NB4 (cell line): Measurements from ENCODE around the gene MALRD1.

Experiments
- CTCF ChIP-seq: IDR thresholded peaks from one replicate; pipeline ENCODE4 v1.5.1; 2012; ENCODE audit warnings: low read depth, low read length
- MAX ChIP-seq: IDR thresholded peaks from 2 replicates; pipeline ENCODE4 v1.6.1; 2011; ENCODE audit warnings: low read depth, low read length
- MYC ChIP-seq: IDR thresholded peaks from 2 replicates; pipeline ENCODE4 v1.6.1; 2011; ENCODE audit warnings: low read depth, low read length

- TF ChIP-seq CTCF: no peak
- no peak for TF ChIP-seq MYC
- TF ChIP-seq MAX: no peak
These were observed 235.2 kb downstream of the MALRD1 start for GRCh38 chr10:19283786-19284185.
